ENCODE results near the gene PLSCR5. TPM values are rescaled to one million over a fixed set of nuclear protein-coding genes. Genes with fewer than 3 reads are reported as not detected.

The PLSCR5 gene
- polyA plus RNA-seq, 1 of the 3 experiments (the other 2 are of a cell fraction), result not detected

- Histone ChIP-seq H3K4me2 (peak within 1 kb of the TSS; percentile 91), H3K9me3 (no peaks in the 10 kb centered on the region), H3F3A (replicated peaks; ENCODE audit: insufficient read depth) (peaks cover 6% of the 10 kb centered on the region), H3K27me3 (ENCODE audit: insufficient read depth) (no peaks in the 10 kb centered on the region), H3K36me3 (replicated peaks in 1 of 2; ENCODE audit: control insufficient read depth in 1 of 2, insufficient read depth in 2 of 2, low read length in 1 of 2) (no peaks in the 10 kb centered on the region), H3K4me3 (ENCODE audit: low read depth in 2 of 2, low read length in 1 of 2) (peak within 1 kb of the TSS; percentile 75 to 93), H2AFZ (ENCODE audit: low read depth) (peak within 1 kb of the TSS; percentile 99), H3K4me1 (ENCODE audit: control insufficient read depth in 1 of 2, insufficient read depth in 2 of 2, low read depth in 1 of 2, low read length in 1 of 2) (peaks cover 2 to 3% of the 10 kb centered on the region in 2 experiments; a peak in 1 of 4 replicates), H3K9ac (peak within 1 kb of the TSS; percentile 83), H3K9me2 (no peaks in the 10 kb centered on the region), H4K20me1 (ENCODE audit: insufficient read depth) (no peaks in the 10 kb centered on the region), H3K79me2 (ENCODE audit: insufficient read depth) (no peaks in the 10 kb centered on the region), H3K27ac (ENCODE audit: low read depth in 2 of 2, low read length in 1 of 2) (peak within 1 kb of the TSS; percentile 28 to 61)
- peak; percentile 71 for DNase-seq
- ChIA-PET POLR2A (no interaction called here), CTCF (interaction anchor here (0.6 kb wide), 1 partner anchor 355 kb away, joined by 3 read pairs; no protein-coding TSS in a partner anchor)
- 3% methylated on average over 38 of the region's 51 CpGs for WGBS (ENCODE audit: low lambda C conversion rate)
- no peak for TF ChIP-seq YY1 (IDR thresholded peaks at IDR 0.05; ENCODE audit: low read depth)
- TF ChIP-seq, protein P1, sequence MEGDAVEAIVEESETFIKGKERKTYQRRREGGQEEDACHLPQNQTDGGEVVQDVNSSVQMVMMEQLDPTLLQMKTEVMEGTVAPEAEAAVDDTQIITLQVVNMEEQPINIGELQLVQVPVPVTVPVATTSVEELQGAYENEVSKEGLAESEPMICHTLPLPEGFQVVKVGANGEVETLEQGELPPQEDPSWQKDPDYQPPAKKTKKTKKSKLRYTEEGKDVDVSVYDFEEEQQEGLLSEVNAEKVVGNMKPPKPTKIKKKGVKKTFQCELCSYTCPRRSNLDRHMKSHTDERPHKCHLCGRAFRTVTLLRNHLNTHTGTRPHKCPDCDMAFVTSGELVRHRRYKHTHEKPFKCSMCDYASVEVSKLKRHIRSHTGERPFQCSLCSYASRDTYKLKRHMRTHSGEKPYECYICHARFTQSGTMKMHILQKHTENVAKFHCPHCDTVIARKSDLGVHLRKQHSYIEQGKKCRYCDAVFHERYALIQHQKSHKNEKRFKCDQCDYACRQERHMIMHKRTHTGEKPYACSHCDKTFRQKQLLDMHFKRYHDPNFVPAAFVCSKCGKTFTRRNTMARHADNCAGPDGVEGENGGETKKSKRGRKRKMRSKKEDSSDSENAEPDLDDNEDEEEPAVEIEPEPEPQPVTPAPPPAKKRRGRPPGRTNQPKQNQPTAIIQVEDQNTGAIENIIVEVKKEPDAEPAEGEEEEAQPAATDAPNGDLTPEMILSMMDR (IDR thresholded peaks at IDR 0.05), result no peak
- no peak for TF ChIP-seq JUND (IDR thresholded peaks at IDR 0.05)
- peak; percentile 69 for TF ChIP-seq ZBTB33 (IDR thresholded peaks at IDR 0.05; ENCODE audit: borderline replicate concordance, low read depth)
- TF ChIP-seq MAX (IDR thresholded peaks at IDR 0.05; ENCODE audit: low read depth), result peak; percentile 51; the same call in 1 of the 2 replicates
- peak; percentile 34 for TF ChIP-seq CHD2 (IDR thresholded peaks at IDR 0.05; ENCODE audit: low read length, partially characterized antibody)
- TF ChIP-seq NFIC (IDR thresholded peaks at IDR 0.05; ENCODE audit: borderline replicate concordance), result 0 out of 2 replicates have a peak, but pooled peaks have one; percentile 6
- TF ChIP-seq GABPA (IDR thresholded peaks at IDR 0.05; ENCODE audit: low read depth), result peak; percentile 34; the same call in 1 of the 2 replicates
- no peak for TF ChIP-seq MXI1 (IDR thresholded peaks at IDR 0.05; ENCODE audit: low read depth, low read length)
- no peak for TF ChIP-seq FOXJ3 (CRISPR knock-in tag; IDR thresholded peaks at IDR 0.05)
- TF ChIP-seq TAF1 (IDR thresholded peaks at IDR 0.05; ENCODE audit: borderline replicate concordance, low read depth, low read length), result peak; percentile 41; the same call in 1 of the 2 replicates
- peak; percentile 43; the same call in 1 of the 2 replicates for TF ChIP-seq ELF1 (IDR thresholded peaks at IDR 0.05)
- TF ChIP-seq, protein P2, sequence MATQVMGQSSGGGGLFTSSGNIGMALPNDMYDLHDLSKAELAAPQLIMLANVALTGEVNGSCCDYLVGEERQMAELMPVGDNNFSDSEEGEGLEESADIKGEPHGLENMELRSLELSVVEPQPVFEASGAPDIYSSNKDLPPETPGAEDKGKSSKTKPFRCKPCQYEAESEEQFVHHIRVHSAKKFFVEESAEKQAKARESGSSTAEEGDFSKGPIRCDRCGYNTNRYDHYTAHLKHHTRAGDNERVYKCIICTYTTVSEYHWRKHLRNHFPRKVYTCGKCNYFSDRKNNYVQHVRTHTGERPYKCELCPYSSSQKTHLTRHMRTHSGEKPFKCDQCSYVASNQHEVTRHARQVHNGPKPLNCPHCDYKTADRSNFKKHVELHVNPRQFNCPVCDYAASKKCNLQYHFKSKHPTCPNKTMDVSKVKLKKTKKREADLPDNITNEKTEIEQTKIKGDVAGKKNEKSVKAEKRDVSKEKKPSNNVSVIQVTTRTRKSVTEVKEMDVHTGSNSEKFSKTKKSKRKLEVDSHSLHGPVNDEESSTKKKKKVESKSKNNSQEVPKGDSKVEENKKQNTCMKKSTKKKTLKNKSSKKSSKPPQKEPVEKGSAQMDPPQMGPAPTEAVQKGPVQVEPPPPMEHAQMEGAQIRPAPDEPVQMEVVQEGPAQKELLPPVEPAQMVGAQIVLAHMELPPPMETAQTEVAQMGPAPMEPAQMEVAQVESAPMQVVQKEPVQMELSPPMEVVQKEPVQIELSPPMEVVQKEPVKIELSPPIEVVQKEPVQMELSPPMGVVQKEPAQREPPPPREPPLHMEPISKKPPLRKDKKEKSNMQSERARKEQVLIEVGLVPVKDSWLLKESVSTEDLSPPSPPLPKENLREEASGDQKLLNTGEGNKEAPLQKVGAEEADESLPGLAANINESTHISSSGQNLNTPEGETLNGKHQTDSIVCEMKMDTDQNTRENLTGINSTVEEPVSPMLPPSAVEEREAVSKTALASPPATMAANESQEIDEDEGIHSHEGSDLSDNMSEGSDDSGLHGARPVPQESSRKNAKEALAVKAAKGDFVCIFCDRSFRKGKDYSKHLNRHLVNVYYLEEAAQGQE (IDR thresholded peaks at IDR 0.05; ENCODE audit: low read depth, low read length), result no peak
- TF ChIP-seq POLR2AphosphoS5 (IDR thresholded peaks at IDR 0.05; ENCODE audit: low read depth, low read length), result no peak
- no peak for TF ChIP-seq GATA2 (CRISPR knock-in tag; IDR thresholded peaks at IDR 0.05)
Observed at GRCh38 chr3:146544002-146544928, 60.9 kb downstream of the PLSCR5 start, which contains the start of gene PLSCR1. PLSCR1 (minus strand) TSS chr3:146544607; CDS start chr3:146536552, 8,055 bp downstream.

All from SK-N-SH (cell line).